Calu3 (cell line): Measurements from ENCODE around the gene FERMT3. TPM values are rescaled to one million over a fixed set of nuclear protein-coding genes. Genes with fewer than 3 reads are reported as not detected.

Source experiments
- BruUV-seq: library from RNA; stranded (reverse); fragments of 400-500 nt; replicated peaks from 2 replicates; lab custom pipeline; 2021; lab: Mats Ljungman, UMichigan
- CTCF ChIA-PET: fragments of 300-600 bp; sonication (Branson Sonifier 250); formaldehyde crosslinking; loops from one replicate; lab custom pipeline; 2022; ENCODE audit warnings: antibody characterized with exemption; lab: Charles Lee
- DNase-seq: peaks from one replicate; pipeline ENCODE4 v3.0.0; 2022
- H3K27ac Mint-ChIP-seq: one replicate; pipeline ENCODE4 v1.8.0; 2022; ENCODE audit warnings: mixed read lengths; ENCODE audit not compliant: unreplicated experiment
- H3K27me3 Mint-ChIP-seq: one replicate; pipeline ENCODE4 v1.8.0; 2022; ENCODE audit warnings: mixed read lengths; ENCODE audit not compliant: unreplicated experiment
- H3K36me3 Mint-ChIP-seq: one replicate; pipeline ENCODE4 v1.8.0; 2022; ENCODE audit warnings: mild to moderate bottlenecking, moderate library complexity, mixed read lengths; ENCODE audit not compliant: insufficient read depth, unreplicated experiment
- H3K4me1 Mint-ChIP-seq: one replicate; pipeline ENCODE4 v1.8.0; 2022; ENCODE audit warnings: mild to moderate bottlenecking, low read depth, mixed read lengths; ENCODE audit not compliant: unreplicated experiment
- H3K4me3 Mint-ChIP-seq: one replicate; pipeline ENCODE4 v1.8.0; 2022; ENCODE audit warnings: mild to moderate bottlenecking, low read depth, moderate library complexity, mixed read lengths; ENCODE audit not compliant: unreplicated experiment
- H3K9me3 Mint-ChIP-seq: one replicate; pipeline ENCODE4 v1.8.0; 2022; ENCODE audit warnings: low read depth, mixed read lengths; ENCODE audit not compliant: unreplicated experiment
- intact Hi-C: fragments of 100-400 bp; cut with micrococcal nuclease; formaldehyde crosslinking; loops from one replicate; pipeline ENCODE4 v1.10.0; 2022; ENCODE audit not compliant: unreplicated experiment
- total RNA-seq: library from RNA; stranded (reverse); gene quantifications from 2 replicates; pipeline ENCODE4 v1.2.3, GENCODE V29; 2022
- TF ChIP-seq, protein P1 (sequence below): fragments of 200-600 bp; IDR thresholded peaks from one replicate; pipeline ENCODE4 v1.8.0; 2022; ENCODE audit warnings: antibody characterized with exemption; ENCODE audit not compliant: unreplicated experiment

Gene FERMT3
- total RNA-seq, 1 experiment from 2014 or later: 16.6 TPM

- no peaks in the 10 kb centered on the region for H3K9me3 Mint-ChIP-seq
- CTCF ChIA-PET: interaction anchor here (1.1 kb wide), 2 partner anchors 10 to 27 kb away, joined by 3 to 8 read pairs; partner anchors contain the start of gene PLCB3
- peaks cover 95% of the 10 kb centered on the region for H3K36me3 Mint-ChIP-seq
- H3K4me3 Mint-ChIP-seq: peak overlapping the region; percentile 96
- BruUV-seq: no TSS peak
- intact Hi-C loops: loop anchor here (10.0 kb wide), 1 partner anchor 63 kb away; the partner anchor contains the start of genes CATSPERZ and ESRRA
- H3K4me1 Mint-ChIP-seq: peaks cover 39% of the 10 kb centered on the region
- peak; percentile 100 for DNase-seq
- TF ChIP-seq, protein P1, sequence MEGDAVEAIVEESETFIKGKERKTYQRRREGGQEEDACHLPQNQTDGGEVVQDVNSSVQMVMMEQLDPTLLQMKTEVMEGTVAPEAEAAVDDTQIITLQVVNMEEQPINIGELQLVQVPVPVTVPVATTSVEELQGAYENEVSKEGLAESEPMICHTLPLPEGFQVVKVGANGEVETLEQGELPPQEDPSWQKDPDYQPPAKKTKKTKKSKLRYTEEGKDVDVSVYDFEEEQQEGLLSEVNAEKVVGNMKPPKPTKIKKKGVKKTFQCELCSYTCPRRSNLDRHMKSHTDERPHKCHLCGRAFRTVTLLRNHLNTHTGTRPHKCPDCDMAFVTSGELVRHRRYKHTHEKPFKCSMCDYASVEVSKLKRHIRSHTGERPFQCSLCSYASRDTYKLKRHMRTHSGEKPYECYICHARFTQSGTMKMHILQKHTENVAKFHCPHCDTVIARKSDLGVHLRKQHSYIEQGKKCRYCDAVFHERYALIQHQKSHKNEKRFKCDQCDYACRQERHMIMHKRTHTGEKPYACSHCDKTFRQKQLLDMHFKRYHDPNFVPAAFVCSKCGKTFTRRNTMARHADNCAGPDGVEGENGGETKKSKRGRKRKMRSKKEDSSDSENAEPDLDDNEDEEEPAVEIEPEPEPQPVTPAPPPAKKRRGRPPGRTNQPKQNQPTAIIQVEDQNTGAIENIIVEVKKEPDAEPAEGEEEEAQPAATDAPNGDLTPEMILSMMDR: peak; percentile 12
- H3K27ac Mint-ChIP-seq: peak overlapping the region; percentile 89
- H3K27me3 Mint-ChIP-seq: no peaks in the 10 kb centered on the region
These were observed 35.2 kb downstream of the FERMT3 start for GRCh38 chr11:64241491-64242374.

GRCh38 chr11:64243236-64243854 is 36.8 kb downstream of the FERMT3 start:
- Mint-ChIP-seq H3K4me3 (peak overlapping the region; percentile 96), H3K27ac (peak overlapping the region; percentile 83), H3K9me3 (no peaks in the 10 kb centered on the region), H3K36me3 (peaks cover 95% of the 10 kb centered on the region), H3K27me3 (no peaks in the 10 kb centered on the region), H3K4me1 (peaks cover 37% of the 10 kb centered on the region)
- TF ChIP-seq, protein P1: no peak
- intact Hi-C loops: loop anchor here (10.0 kb wide), 1 partner anchor 61 kb away; the partner anchor contains the start of genes CATSPERZ and ESRRA
- TSS peak; percentile 4 for BruUV-seq
- no peak for DNase-seq
- CTCF ChIA-PET: interaction anchor here (0.5 to 1.0 kb wide), 2 partner anchors 39 to 68 kb away, joined by 3 read pairs; no protein-coding TSS in a partner anchor

GRCh38 chr11:64244107-64244506 is 37.6 kb downstream of the FERMT3 start:
- H3K36me3 Mint-ChIP-seq: peaks cover 98% of the 10 kb centered on the region
- no peak for DNase-seq
- intact Hi-C loops: loop anchor here (10.0 kb wide), 1 partner anchor 61 kb away; the partner anchor contains the start of genes CATSPERZ and ESRRA
- CTCF ChIA-PET: interaction anchor here (0.5 kb wide), 1 partner anchor 69 kb away, joined by 3 read pairs; no protein-coding TSS in a partner anchor
- peak overlapping the region; percentile 96 for H3K4me3 Mint-ChIP-seq
- H3K27ac Mint-ChIP-seq: peak overlapping the region; percentile 83
- H3K4me1 Mint-ChIP-seq: peaks cover 38% of the 10 kb centered on the region
- BruUV-seq: no TSS peak
- no peaks in the 10 kb centered on the region for H3K27me3 Mint-ChIP-seq
- TF ChIP-seq, protein P1: no peak
- H3K9me3 Mint-ChIP-seq: no peaks in the 10 kb centered on the region

- BruUV-seq: no TSS peak
- Mint-ChIP-seq H3K9me3 (no peaks in the 10 kb centered on the region), H3K4me3 (peak overlapping the region; percentile 96), H3K27ac (peak overlapping the region; percentile 82), H3K36me3 (peaks cover 97% of the 10 kb centered on the region), H3K4me1 (peaks cover 34% of the 10 kb centered on the region), H3K27me3 (no peaks in the 10 kb centered on the region)
- intact Hi-C loops: loop anchor here (10.0 kb wide), 1 partner anchor 60 kb away; the partner anchor contains the start of genes CATSPERZ and ESRRA
- CTCF ChIA-PET: interaction anchor here (0.5 to 1.9 kb wide), 7 partner anchors 12 to 558 kb away, joined by 3 to 11 read pairs (median 4); no protein-coding TSS in a partner anchor
- DNase-seq: no peak
- TF ChIP-seq, protein P1: no peak
These were observed 38.4 kb downstream of the FERMT3 start for GRCh38 chr11:64244966-64245365.
